Spinal cord (tissue), 10 donors: ENCODE data around the gene CECR2. TPM values are rescaled to one million over a fixed set of nuclear protein-coding genes. Genes with fewer than 3 reads are reported as not detected.

Source experiments
- DNase-seq, 6 donors: peaks; one replicate each; pipeline versions ENCODE4 v3.0.0 to v3.0.0-alpha.2; 2013 to 2015; ENCODE audit warnings: low spot score in 6 of 6, low read depth in 4 of 6
- H3K27ac ChIP-seq: one replicate; pipeline ENCODE4 v1.5.1; 2013; ENCODE audit warnings: low read depth, low read length, control low read depth
- H3K27me3 ChIP-seq: one replicate; pipeline ENCODE4 v1.6.1; 2013; ENCODE audit warnings: low read length; ENCODE audit not compliant: control insufficient read depth, insufficient read depth
- H3K36me3 ChIP-seq: one replicate; pipeline ENCODE4 v1.6.1; 2013; ENCODE audit warnings: low read length; ENCODE audit not compliant: control insufficient read depth, insufficient read depth
- H3K4me1 ChIP-seq: one replicate; pipeline ENCODE4 v1.6.1; 2013; ENCODE audit warnings: low read length; ENCODE audit not compliant: control insufficient read depth, insufficient read depth
- H3K4me3 ChIP-seq: one replicate; pipeline ENCODE4 v1.5.1; 2013; ENCODE audit warnings: low read depth, low read length, control low read depth
- H3K9me3 ChIP-seq: one replicate; pipeline ENCODE4 v1.6.1; 2013; ENCODE audit warnings: low read length; ENCODE audit not compliant: control insufficient read depth, insufficient read depth
- WGBS: methylation state at CpG from one replicate; pipeline ENCODE4 v1.1.5; 2013; ENCODE audit warnings: missing lambda C conversion rate; ENCODE audit not compliant: insufficient coverage; 5-methylcytosine and 5-hydroxymethylcytosine counted together
- polyA plus RNA-seq, 2 donors: library from polyadenylated mRNA; unstranded; fragments of 120-200 nt; gene quantifications; one replicate each; pipeline ENCODE4 v1.2.1, GENCODE V29; 2013; ENCODE audit not compliant: insufficient read length in 2 of 2
- total RNA-seq, 2 donors: library from RNA; depleted of rRNA in 1 of 2; stranded (reverse); fragments of 120-200 nt in 1 of 2; fragments of >200 nt in 1 of 2; gene quantifications; one replicate each; pipeline versions ENCODE4 v1.2.3 to v1.2.4, GENCODE V29; 2013 to 2014
- donor health status: healthy.

The CECR2 gene
- total and polyA plus RNA-seq, 4 donors, result 5.1 to 17.0 (median 10.8) TPM

GRCh38 chr22:17373855-17374254 is 4.6 kb downstream of the CECR2 start:
- 73% methylated on average over 3 of the region's 4 CpGs for WGBS
- no peak for DNase-seq
- no peaks in the 10 kb centered on the region for H3K36me3 ChIP-seq
- no peak overlapping the region for H3K4me3 ChIP-seq
- H3K9me3 ChIP-seq, result no peaks in the 10 kb centered on the region
- peaks cover 9% of the 10 kb centered on the region for H3K4me1 ChIP-seq
- no peaks in the 10 kb centered on the region for H3K27me3 ChIP-seq
- no peak overlapping the region for H3K27ac ChIP-seq

GRCh38 chr22:17375914-17376614 is 6.8 kb downstream of the CECR2 start:
- Histone ChIP-seq H3K36me3 (no peaks in the 10 kb centered on the region), H3K4me1 (peaks cover 13% of the 10 kb centered on the region), H3K27me3 (no peaks in the 10 kb centered on the region), H3K27ac (no peak overlapping the region), H3K9me3 (no peaks in the 10 kb centered on the region), H3K4me3 (no peak overlapping the region)
- peak in 2 of 6 donors; percentile 25 to 34 for DNase-seq
- 56% methylated on average over 6 of the region's 11 CpGs for WGBS

GRCh38 chr22:17376950-17377349 is 7.7 kb downstream of the CECR2 start:
- peaks cover 13% of the 10 kb centered on the region for H3K4me1 ChIP-seq
- H3K27me3 ChIP-seq, result no peaks in the 10 kb centered on the region
- WGBS, result no CpG with 5 or more reads among the region's 1 CpG
- no peaks in the 10 kb centered on the region for H3K36me3 ChIP-seq
- H3K4me3 ChIP-seq, result no peak overlapping the region
- H3K27ac ChIP-seq, result no peak overlapping the region
- no peaks in the 10 kb centered on the region for H3K9me3 ChIP-seq
- no peak for DNase-seq

- H3K4me1 ChIP-seq, result peaks cover 13% of the 10 kb centered on the region
- no peak overlapping the region for H3K27ac ChIP-seq
Observed at GRCh38 chr22:17379944-17380343, 10.7 kb downstream of the CECR2 start.

GRCh38 chr22:17380359-17381087 is 11.3 kb downstream of the CECR2 start:
- Histone ChIP-seq H3K9me3 (peaks cover 7% of the 10 kb centered on the region), H3K36me3 (no peaks in the 10 kb centered on the region), H3K4me1 (peaks cover 13% of the 10 kb centered on the region), H3K27me3 (no peaks in the 10 kb centered on the region), H3K27ac (no peak overlapping the region), H3K4me3 (no peak overlapping the region)
- WGBS, result no CpG with 5 or more reads among the region's 6 CpGs
- DNase-seq, result peak in 2 of 6 donors; percentile 46 to 76

More at GRCh38 chr22:17379944-17380343, 10.7 kb downstream of the CECR2 start:
- no CpG with 5 or more reads among the region's 2 CpGs for WGBS
- H3K27me3 ChIP-seq, result no peaks in the 10 kb centered on the region
- H3K36me3 ChIP-seq, result no peaks in the 10 kb centered on the region
- no peak overlapping the region for H3K4me3 ChIP-seq
- peak in 1 of 6 donors; percentile 34 for DNase-seq
- H3K9me3 ChIP-seq, result peaks cover 2% of the 10 kb centered on the region

GRCh38 chr22:17381192-17381913 is 12.1 kb downstream of the CECR2 start:
- DNase-seq, result no peak
- H3K4me3 ChIP-seq, result no peak overlapping the region
- H3K27me3 ChIP-seq, result no peaks in the 10 kb centered on the region
- H3K36me3 ChIP-seq, result no peaks in the 10 kb centered on the region
- 63% methylated on average over 8 of the region's 12 CpGs for WGBS
- H3K27ac ChIP-seq, result no peak overlapping the region
- peaks cover 7% of the 10 kb centered on the region for H3K4me1 ChIP-seq
- H3K9me3 ChIP-seq, result peaks cover 7% of the 10 kb centered on the region

GRCh38 chr22:17384612-17385330 is 15.5 kb downstream of the CECR2 start:
- no peaks in the 10 kb centered on the region for H3K36me3 ChIP-seq
- 100% methylated on average over 6 of the region's 7 CpGs for WGBS
- no peak for DNase-seq

GRCh38 chr22:17387356-17387755 is 18.1 kb downstream of the CECR2 start:
- Histone ChIP-seq H3K9me3 (peaks cover 7% of the 10 kb centered on the region), H3K27me3 (no peaks in the 10 kb centered on the region), H3K4me1 (peaks cover 5% of the 10 kb centered on the region), H3K4me3 (no peak overlapping the region), H3K36me3 (no peaks in the 10 kb centered on the region), H3K27ac (no peak overlapping the region)
- peak in 1 of 6 donors; percentile 6 for DNase-seq
- WGBS, result 43% methylated on average over 7 of the region's 9 CpGs

More at GRCh38 chr22:17384612-17385330, 15.5 kb downstream of the CECR2 start:
- Histone ChIP-seq H3K9me3 (peaks cover 7% of the 10 kb centered on the region), H3K4me3 (no peak overlapping the region), H3K4me1 (peaks cover 5% of the 10 kb centered on the region), H3K27ac (no peak overlapping the region), H3K27me3 (no peaks in the 10 kb centered on the region)

GRCh38 chr22:17388235-17388634 is 19.0 kb downstream of the CECR2 start:
- H3K36me3 ChIP-seq, result no peaks in the 10 kb centered on the region
- H3K27me3 ChIP-seq, result no peaks in the 10 kb centered on the region
- H3K27ac ChIP-seq, result no peak overlapping the region
- 41% methylated on average over 6 of the region's 10 CpGs for WGBS
- no peak overlapping the region for H3K4me3 ChIP-seq
- H3K4me1 ChIP-seq, result peaks cover 5% of the 10 kb centered on the region
- DNase-seq, result no peak
- H3K9me3 ChIP-seq, result peaks cover 7% of the 10 kb centered on the region
